Effector memory CD4-positive, alpha-beta T cell (primary cell): ENCODE results near the gene ARHGAP28.

Source experiments
- DNase-seq, 3 donors: peaks; one replicate each; pipeline ENCODE4 v3.0.0-alpha.2; 2020
- H3K27ac ChIP-seq: 2 replicates; pipeline ENCODE4 v1.7.0; 2013; ENCODE audit warnings: mild to moderate bottlenecking, low read length, moderate library complexity; ENCODE audit not compliant: insufficient read depth, poor library complexity, severe bottlenecking
- H3K27me3 ChIP-seq: replicated peaks from 2 replicates; pipeline ENCODE4 v1.7.0; 2013; ENCODE audit warnings: mild to moderate bottlenecking, low read length; ENCODE audit not compliant: insufficient read depth, control insufficient read depth, poor library complexity, severe bottlenecking
- H3K36me3 ChIP-seq: 2 replicates; pipeline ENCODE4 v1.7.0; 2013; ENCODE audit warnings: mild to moderate bottlenecking, low read length, moderate library complexity; ENCODE audit not compliant: control insufficient read depth, insufficient read depth
- H3K4me1 ChIP-seq: 2 replicates; pipeline ENCODE4 v1.7.0; 2013; ENCODE audit warnings: low read length, mild to moderate bottlenecking; ENCODE audit not compliant: control insufficient read depth, insufficient read depth, poor library complexity, severe bottlenecking
- H3K4me3 ChIP-seq: 2 replicates; pipeline ENCODE4 v1.7.0; 2013; ENCODE audit warnings: low read length, low read depth, mild to moderate bottlenecking; ENCODE audit not compliant: insufficient read depth, poor library complexity, severe bottlenecking
- H3K9me3 ChIP-seq: 2 replicates; pipeline ENCODE4 v1.7.0; 2013; ENCODE audit warnings: mild to moderate bottlenecking, low read length, moderate library complexity; ENCODE audit not compliant: control insufficient read depth

Gene ARHGAP28

DNA sequence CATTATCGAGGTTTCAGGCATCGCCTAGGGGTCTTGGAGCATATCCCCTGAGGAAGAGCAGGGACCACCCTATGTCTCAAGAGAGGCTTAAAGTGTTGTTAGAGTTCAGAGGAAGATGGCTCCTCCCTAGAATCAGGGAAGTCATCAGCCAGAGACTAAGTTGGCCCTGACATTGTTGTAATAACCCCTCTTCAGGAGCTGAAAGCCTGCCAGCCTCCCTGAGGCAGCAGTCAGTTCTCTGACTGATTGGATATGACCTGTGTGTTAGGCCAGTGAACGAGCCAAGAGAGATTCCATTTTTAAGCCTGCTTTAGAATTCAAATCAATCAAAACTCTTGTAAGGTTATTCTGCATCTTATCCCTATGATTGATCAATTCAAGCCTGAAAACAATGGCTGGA is 34.9 kb downstream of the ARHGAP28 start:
- H3K27ac ChIP-seq = no peak overlapping the region
- H3K36me3 ChIP-seq = no peaks in the 10 kb centered on the region
- H3K9me3 ChIP-seq = no peaks in the 10 kb centered on the region
- H3K4me3 ChIP-seq = no peak overlapping the region
- DNase-seq = no peak
- H3K27me3 ChIP-seq = no peaks in the 10 kb centered on the region
- H3K4me1 ChIP-seq = no peaks in the 10 kb centered on the region

DNA sequence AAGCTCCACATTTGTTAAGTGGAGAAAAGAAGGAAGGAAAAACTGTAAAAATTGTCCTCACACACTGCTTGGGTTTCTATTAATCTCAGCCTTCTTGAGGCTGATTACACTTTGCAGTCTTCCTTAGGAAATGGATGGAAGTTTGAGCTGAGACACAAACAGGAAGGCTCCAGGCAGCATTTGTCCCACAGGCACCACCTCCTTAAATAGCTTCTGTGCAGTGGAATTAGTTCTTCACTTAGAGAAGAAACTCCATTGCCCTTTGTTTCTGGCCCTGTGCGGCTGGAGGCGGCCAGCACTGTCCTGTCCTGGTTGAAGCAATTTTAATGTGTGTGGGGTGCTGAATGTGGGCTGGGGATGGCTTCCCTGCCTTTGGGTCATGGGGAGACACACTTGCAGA is 44.3 kb downstream of the ARHGAP28 start:
- H3K4me3 ChIP-seq = no peak overlapping the region
- H3K36me3 ChIP-seq = no peaks in the 10 kb centered on the region
- H3K27ac ChIP-seq = no peak overlapping the region
- H3K9me3 ChIP-seq = no peaks in the 10 kb centered on the region
- no peaks in the 10 kb centered on the region for H3K4me1 ChIP-seq
- no peaks in the 10 kb centered on the region for H3K27me3 ChIP-seq
- no peak for DNase-seq

DNA sequence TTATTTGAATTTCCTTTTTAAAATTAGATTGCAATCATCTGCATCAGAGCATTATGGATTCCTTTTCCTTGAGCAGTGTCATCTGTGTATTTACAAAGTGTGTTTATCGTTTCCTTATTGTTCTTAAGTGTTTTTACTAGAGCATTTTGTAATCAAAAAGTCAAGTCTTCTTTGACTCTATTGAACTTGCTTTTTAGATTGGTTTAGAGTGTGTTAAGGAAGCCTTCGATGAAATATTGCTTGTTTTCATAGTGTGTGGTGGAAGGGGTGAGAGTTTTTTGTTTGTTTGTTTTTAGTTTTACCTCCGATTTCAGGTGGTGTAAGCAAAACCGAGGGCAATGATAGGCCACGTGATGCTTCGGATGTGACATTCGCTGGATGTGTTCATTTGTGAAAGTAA is 45.7 kb downstream of the ARHGAP28 start:
- H3K4me3 ChIP-seq = no peak overlapping the region
- no peaks in the 10 kb centered on the region for H3K36me3 ChIP-seq
- H3K27me3 ChIP-seq = no peaks in the 10 kb centered on the region
- no peak overlapping the region for H3K27ac ChIP-seq
- H3K9me3 ChIP-seq = no peaks in the 10 kb centered on the region
- H3K4me1 ChIP-seq = no peaks in the 10 kb centered on the region
- no peak for DNase-seq

DNA sequence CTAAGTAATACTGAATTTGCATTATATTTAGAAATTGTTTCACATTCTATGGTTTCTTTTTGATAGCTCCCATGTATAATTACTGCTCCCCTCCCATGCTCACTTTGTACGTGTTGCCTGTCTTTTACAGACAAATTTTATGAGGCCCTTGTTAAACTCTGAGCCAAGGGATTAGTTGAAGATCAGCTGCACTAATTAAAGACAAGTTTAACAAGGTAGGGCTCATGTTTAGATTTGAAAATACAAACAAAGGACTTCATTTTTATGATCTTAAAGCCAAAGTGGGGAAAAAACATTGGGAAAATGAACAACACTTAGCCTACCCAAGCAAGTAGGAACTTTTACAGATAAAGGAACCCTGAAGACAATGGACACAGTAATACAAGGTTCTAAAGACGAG is 46.2 kb downstream of the ARHGAP28 start:
- Histone ChIP-seq H3K4me3 (no peak overlapping the region), H3K4me1 (no peaks in the 10 kb centered on the region), H3K9me3 (no peaks in the 10 kb centered on the region), H3K27ac (no peak overlapping the region), H3K27me3 (no peaks in the 10 kb centered on the region), H3K36me3 (no peaks in the 10 kb centered on the region)
- no peak for DNase-seq

GRCh38 chr18:6776188-6776587 is 46.7 kb downstream of the ARHGAP28 start:
- Histone ChIP-seq H3K4me1 (no peaks in the 10 kb centered on the region), H3K9me3 (no peaks in the 10 kb centered on the region), H3K27ac (no peak overlapping the region), H3K36me3 (no peaks in the 10 kb centered on the region), H3K27me3 (no peaks in the 10 kb centered on the region), H3K4me3 (no peak overlapping the region)
- DNase-seq = no peak

DNA sequence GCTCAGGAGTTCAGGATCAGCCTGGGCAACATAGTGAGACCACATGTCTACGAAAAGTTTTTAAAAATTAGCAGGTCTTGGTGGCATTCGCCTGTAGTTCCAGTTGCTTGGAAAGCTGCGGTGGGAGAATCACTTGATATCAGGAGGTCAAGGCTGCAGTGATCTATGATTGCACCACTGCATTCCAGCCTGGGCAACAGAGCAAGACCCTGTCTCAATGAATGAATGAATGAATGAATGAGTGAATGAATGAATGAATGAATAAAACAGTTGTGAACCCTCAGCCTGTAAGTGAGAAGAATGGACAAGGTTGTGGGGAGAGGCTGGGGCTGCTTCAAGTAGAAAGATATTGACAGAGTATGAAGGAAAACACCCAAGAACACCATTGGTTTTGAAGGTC is 48.0 kb downstream of the ARHGAP28 start:
- Histone ChIP-seq H3K9me3 (no peaks in the 10 kb centered on the region), H3K27ac (no peak overlapping the region), H3K27me3 (no peaks in the 10 kb centered on the region), H3K4me3 (no peak overlapping the region), H3K4me1 (no peaks in the 10 kb centered on the region), H3K36me3 (no peaks in the 10 kb centered on the region)
- DNase-seq = no peak

GRCh38 chr18:6778459-6779247 is 49.1 kb downstream of the ARHGAP28 start:
- H3K36me3 ChIP-seq = no peaks in the 10 kb centered on the region
- no peak for DNase-seq
- H3K4me1 ChIP-seq = no peaks in the 10 kb centered on the region
- no peaks in the 10 kb centered on the region for H3K9me3 ChIP-seq
- no peak overlapping the region for H3K27ac ChIP-seq
- no peaks in the 10 kb centered on the region for H3K27me3 ChIP-seq
- H3K4me3 ChIP-seq = no peak overlapping the region

DNA sequence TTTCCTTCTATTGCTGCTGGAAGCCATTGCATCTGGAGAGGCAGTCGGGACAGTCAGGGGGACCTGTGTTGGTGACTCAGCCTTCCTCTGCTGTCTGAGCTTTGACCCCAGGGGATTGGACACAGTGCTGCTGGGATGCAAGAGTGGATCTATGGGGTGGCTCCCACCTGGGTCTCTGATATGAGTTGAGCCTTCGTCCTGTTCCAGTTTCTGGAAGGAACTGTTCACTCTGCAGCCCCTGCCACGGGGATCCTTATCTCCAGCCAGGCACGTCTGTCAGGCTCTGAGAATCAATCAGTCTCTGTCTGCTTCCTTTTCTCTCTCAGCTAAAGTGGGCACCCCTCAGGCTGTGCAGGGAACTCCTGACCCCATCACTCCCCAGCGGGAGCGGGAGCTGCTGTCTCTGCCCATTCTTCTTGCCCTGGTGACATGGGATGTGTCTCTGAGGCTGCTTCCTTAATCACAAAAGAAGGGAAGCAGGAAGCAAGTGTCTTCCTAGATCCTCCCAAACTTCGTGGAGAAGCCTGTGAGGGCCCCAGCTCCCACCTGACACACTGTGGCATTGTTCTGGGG is 51.7 kb downstream of the ARHGAP28 start:
- H3K27ac ChIP-seq = no peak overlapping the region
- no peak for DNase-seq

GRCh38 chr18:6781796-6782195 is 52.3 kb downstream of the ARHGAP28 start:
- Histone ChIP-seq H3K4me3 (no peak overlapping the region), H3K27ac (no peak overlapping the region)

More for the DNA sequence above, 51.7 kb downstream of the ARHGAP28 start:
- H3K27me3 ChIP-seq = no peaks in the 10 kb centered on the region
- H3K36me3 ChIP-seq = no peaks in the 10 kb centered on the region
- H3K4me3 ChIP-seq = no peak overlapping the region
- H3K9me3 ChIP-seq = no peaks in the 10 kb centered on the region
- no peaks in the 10 kb centered on the region for H3K4me1 ChIP-seq

GRCh38 chr18:6782861-6783260 is 53.3 kb downstream of the ARHGAP28 start:
- no peak for DNase-seq
- Histone ChIP-seq H3K27ac (no peak overlapping the region), H3K9me3 (no peaks in the 10 kb centered on the region), H3K4me3 (no peak overlapping the region), H3K4me1 (no peaks in the 10 kb centered on the region), H3K36me3 (no peaks in the 10 kb centered on the region), H3K27me3 (no peaks in the 10 kb centered on the region)

More at GRCh38 chr18:6781796-6782195, 52.3 kb downstream of the ARHGAP28 start:
- H3K9me3 ChIP-seq = no peaks in the 10 kb centered on the region
- H3K27me3 ChIP-seq = no peaks in the 10 kb centered on the region
- no peaks in the 10 kb centered on the region for H3K4me1 ChIP-seq
- H3K36me3 ChIP-seq = no peaks in the 10 kb centered on the region
- DNase-seq = no peak
